Central memory CD8-positive, alpha-beta T cell (primary cell): Measurements from ENCODE around the gene TCL1A.
"Not testable (repeated sequence)": the region's sequence is repeated elsewhere in the genome, so short reads cannot be mapped to it uniquely, and the experiment has no call there.

Source experiments
- ATAC-seq: fragments of 150-1000 bp; cut with Tn5 transposase; replicated peaks from 2 replicates; pipeline ENCODE4 v1.10.0; 2022; ENCODE audit warnings: mild to moderate bottlenecking, moderate FRiP score, moderate number of reproducible peaks; ENCODE audit not compliant: poor library complexity, severe bottlenecking; ENCODE audit errors: extremely low read depth
- DNase-seq, 2 donors: peaks; one replicate each; pipeline ENCODE4 v3.0.0; 2021; ENCODE audit warnings: low spot score in 2 of 2
- H3K27ac Mint-ChIP-seq: one replicate; pipeline ENCODE4 v1.8.0; 2022; ENCODE audit warnings: low read depth, mild to moderate bottlenecking, moderate library complexity, mixed read lengths
- H3K27me3 Mint-ChIP-seq: one replicate; pipeline ENCODE4 v1.8.0; 2022; ENCODE audit warnings: mixed read lengths
- H3K36me3 Mint-ChIP-seq: one replicate; pipeline ENCODE4 v1.8.0; 2022; ENCODE audit warnings: mild to moderate bottlenecking, moderate library complexity, mixed read lengths; ENCODE audit not compliant: insufficient read depth
- H3K4me1 Mint-ChIP-seq: one replicate; pipeline ENCODE4 v1.8.0; 2022; ENCODE audit warnings: mixed read lengths
- H3K4me3 Mint-ChIP-seq: one replicate; pipeline ENCODE4 v1.8.0; 2022; ENCODE audit warnings: mild to moderate bottlenecking, moderate library complexity, mixed read lengths
- H3K9me3 Mint-ChIP-seq: one replicate; pipeline ENCODE4 v1.8.0; 2022; ENCODE audit warnings: mixed read lengths

The TCL1A gene

DNA sequence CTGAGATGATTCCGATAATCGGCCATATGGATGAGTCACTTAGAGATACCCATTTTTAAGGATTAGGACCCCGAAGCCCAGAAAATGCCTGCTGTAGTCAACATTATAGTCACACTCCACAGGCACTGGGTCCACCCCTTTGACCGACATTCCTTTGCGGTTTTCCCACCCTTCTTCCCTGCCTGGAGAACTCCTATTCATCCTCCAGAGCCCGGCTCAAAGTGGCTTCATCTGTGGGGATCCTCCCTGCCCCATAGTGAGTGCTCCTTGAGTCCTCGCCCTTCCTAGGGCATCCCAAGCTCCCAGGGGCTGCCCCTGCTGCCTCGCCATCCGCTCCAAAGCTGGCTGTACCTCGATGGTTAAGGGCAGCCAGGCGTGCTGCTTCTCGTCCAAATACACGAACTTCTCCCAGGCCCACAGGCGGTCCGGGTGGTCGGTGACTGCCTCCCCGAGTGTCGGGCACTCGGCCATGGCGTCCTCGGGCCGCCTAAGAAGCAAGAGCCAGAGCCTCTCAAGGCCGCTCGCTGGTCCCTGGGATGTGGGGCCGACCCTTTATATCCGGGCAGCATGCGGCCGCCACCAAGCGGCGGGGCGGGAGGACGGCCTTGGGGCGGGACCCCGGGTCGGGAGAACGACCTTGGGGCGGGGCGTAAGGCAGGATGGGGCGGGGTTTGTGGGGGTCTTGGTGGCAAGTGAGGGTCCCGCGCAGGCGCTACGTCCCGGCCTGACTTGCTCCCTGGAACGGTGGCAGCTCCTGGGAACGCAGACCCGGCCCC is at the start of gene TCL1A:
Gene TCL1A (minus strand): TSS at position 530 of the 776 bp plus-strand sequence. CDS start 59 bp downstream, at position 471.
- Mint-ChIP-seq H3K4me3 (no peak within 1 kb of the TSS), H3K9me3 (no peaks in the 10 kb centered on the region), H3K36me3 (peaks cover 2% of the 10 kb centered on the region), H3K27ac (no peak within 1 kb of the TSS), H3K27me3 (peaks cover 41% of the 10 kb centered on the region), H3K4me1 (no peaks in the 10 kb centered on the region)
- DNase-seq (no peak), ATAC-seq (no peak)

GRCh38 chr14:95763032-95763431 is 49.1 kb upstream of the TCL1A start:
- not testable (repeated sequence) for H3K9me3 Mint-ChIP-seq, H3K4me3 Mint-ChIP-seq, H3K36me3 Mint-ChIP-seq, DNase-seq, H3K4me1 Mint-ChIP-seq, ATAC-seq, H3K27ac Mint-ChIP-seq
- peaks cover 49% of the 10 kb centered on the region for H3K27me3 Mint-ChIP-seq

DNA sequence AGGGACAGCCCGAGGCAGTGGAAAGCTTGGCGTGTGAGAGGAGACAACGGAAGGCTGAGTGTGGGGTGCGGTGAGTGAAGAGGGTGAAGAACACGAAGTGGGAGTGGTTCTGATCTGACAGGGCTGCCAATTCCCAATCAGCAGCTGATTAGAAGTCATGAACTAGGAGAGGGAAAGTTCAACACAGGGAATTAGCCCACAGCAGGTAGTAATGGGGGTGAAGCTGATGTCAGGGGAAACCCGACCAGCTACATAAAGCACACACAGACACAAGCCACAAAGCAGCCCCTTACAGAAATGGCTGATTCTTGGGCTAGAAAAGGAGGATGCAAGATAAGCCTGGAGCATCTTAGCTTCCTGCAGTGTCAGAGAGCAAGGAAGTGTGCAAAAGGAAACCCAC is 47.5 kb upstream of the TCL1A start:
- no peak for DNase-seq
- Mint-ChIP-seq H3K9me3 (no peaks in the 10 kb centered on the region), H3K27me3 (peaks cover 34% of the 10 kb centered on the region), H3K36me3 (no peaks in the 10 kb centered on the region), H3K4me1 (no peaks in the 10 kb centered on the region), H3K4me3 (no peak overlapping the region), H3K27ac (no peak overlapping the region)
- no peak for ATAC-seq

DNA sequence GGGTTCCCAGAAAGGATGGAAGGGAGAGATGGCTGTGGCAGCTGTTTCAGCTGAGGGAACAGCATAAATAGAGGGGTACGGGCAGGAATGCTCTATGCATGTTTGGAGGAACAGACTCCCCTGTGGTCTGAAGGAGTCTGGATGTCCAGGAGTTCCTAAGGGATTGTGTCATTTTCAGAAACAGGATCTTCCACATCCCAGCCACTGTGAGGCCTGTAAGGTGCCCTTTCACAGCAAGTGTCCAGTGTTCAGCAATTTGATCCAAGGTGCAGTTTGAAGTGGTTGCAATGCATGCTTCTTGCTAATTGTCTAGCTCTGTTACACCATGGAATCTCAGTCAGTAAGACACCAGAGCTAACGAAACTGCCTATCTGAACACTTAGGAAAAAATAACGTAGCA is 46.7 kb upstream of the TCL1A start:
- no peak overlapping the region for H3K4me3 Mint-ChIP-seq
- H3K36me3 Mint-ChIP-seq: no peaks in the 10 kb centered on the region
- H3K27ac Mint-ChIP-seq: no peak overlapping the region
- H3K27me3 Mint-ChIP-seq: peaks cover 34% of the 10 kb centered on the region
- H3K9me3 Mint-ChIP-seq: no peaks in the 10 kb centered on the region
- ATAC-seq (no peak), DNase-seq (no peak)
- H3K4me1 Mint-ChIP-seq: no peaks in the 10 kb centered on the region

GRCh38 chr14:95759941-95760340 is 46.0 kb upstream of the TCL1A start:
- ATAC-seq (no peak), DNase-seq (no peak)
- peaks cover 37% of the 10 kb centered on the region for H3K27me3 Mint-ChIP-seq
- no peak overlapping the region for H3K4me3 Mint-ChIP-seq
- no peak overlapping the region for H3K27ac Mint-ChIP-seq
- H3K36me3 Mint-ChIP-seq: no peaks in the 10 kb centered on the region
- H3K4me1 Mint-ChIP-seq: no peaks in the 10 kb centered on the region
- no peaks in the 10 kb centered on the region for H3K9me3 Mint-ChIP-seq

DNA sequence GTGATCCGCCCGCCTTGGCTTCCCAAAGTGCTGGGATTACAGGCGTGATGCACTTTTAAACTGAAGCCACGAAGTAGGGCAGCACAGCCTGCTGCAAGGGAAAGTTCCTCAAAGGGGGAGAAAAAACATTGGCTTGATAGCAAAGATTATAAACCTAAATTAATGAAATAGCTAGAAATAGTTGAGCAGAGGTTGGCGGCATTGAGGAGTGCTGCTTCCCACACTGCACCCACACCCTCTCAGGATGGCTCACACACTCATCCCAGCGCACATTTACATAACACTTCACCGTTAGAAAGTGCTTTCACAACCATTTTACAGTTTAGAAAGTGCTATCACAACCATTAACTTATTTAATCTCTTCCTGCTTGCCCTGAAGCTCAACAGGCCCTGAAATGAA is 44.4 kb upstream of the TCL1A start:
- no peak overlapping the region for H3K27ac Mint-ChIP-seq
- H3K4me1 Mint-ChIP-seq: no peaks in the 10 kb centered on the region
- H3K4me3 Mint-ChIP-seq: no peak overlapping the region
- no peak for ATAC-seq
- no peak for DNase-seq
- H3K27me3 Mint-ChIP-seq: peaks cover 49% of the 10 kb centered on the region
- H3K9me3 Mint-ChIP-seq: no peaks in the 10 kb centered on the region
- H3K36me3 Mint-ChIP-seq: no peaks in the 10 kb centered on the region

- no peak for DNase-seq
- H3K27me3 Mint-ChIP-seq: peaks cover 49% of the 10 kb centered on the region
- no peak for ATAC-seq
These were observed 42.8 kb upstream of the TCL1A start for GRCh38 chr14:95756751-95757150.

GRCh38 chr14:95756127-95756526 is 42.2 kb upstream of the TCL1A start:
- no peak for ATAC-seq
- Mint-ChIP-seq H3K27ac (no peak overlapping the region), H3K4me1 (no peaks in the 10 kb centered on the region), H3K4me3 (no peak overlapping the region), H3K27me3 (peaks cover 43% of the 10 kb centered on the region), H3K9me3 (no peaks in the 10 kb centered on the region), H3K36me3 (no peaks in the 10 kb centered on the region)
- no peak for DNase-seq

More at GRCh38 chr14:95756751-95757150, 42.8 kb upstream of the TCL1A start:
- no peak overlapping the region for H3K4me3 Mint-ChIP-seq
- no peak overlapping the region for H3K27ac Mint-ChIP-seq
- H3K4me1 Mint-ChIP-seq: no peaks in the 10 kb centered on the region
- no peaks in the 10 kb centered on the region for H3K9me3 Mint-ChIP-seq
- H3K36me3 Mint-ChIP-seq: no peaks in the 10 kb centered on the region

- H3K4me1 Mint-ChIP-seq: peaks cover 11% of the 10 kb centered on the region
- DNase-seq (no peak), ATAC-seq (no peak)
- H3K27me3 Mint-ChIP-seq: no peaks in the 10 kb centered on the region
- H3K4me3 Mint-ChIP-seq: no peak overlapping the region
- peaks cover 13% of the 10 kb centered on the region for H3K9me3 Mint-ChIP-seq
- no peak overlapping the region for H3K27ac Mint-ChIP-seq
- no peaks in the 10 kb centered on the region for H3K36me3 Mint-ChIP-seq
These were observed 27.9 kb upstream of the TCL1A start for GRCh38 chr14:95741781-95742180.

GRCh38 chr14:95741038-95741490 is 27.1 kb upstream of the TCL1A start:
- Mint-ChIP-seq H3K4me3 (no peak overlapping the region), H3K4me1 (peaks cover 11% of the 10 kb centered on the region), H3K9me3 (peaks cover 13% of the 10 kb centered on the region), H3K27me3 (no peaks in the 10 kb centered on the region), H3K36me3 (no peaks in the 10 kb centered on the region), H3K27ac (no peak overlapping the region)
- DNase-seq (no peak), ATAC-seq (no peak)

GRCh38 chr14:95739356-95739755 is 25.4 kb upstream of the TCL1A start:
- Mint-ChIP-seq H3K4me3 (no peak overlapping the region), H3K27me3 (peaks cover 11% of the 10 kb centered on the region), H3K27ac (peak overlapping the region; percentile 92), H3K9me3 (peaks cover 13% of the 10 kb centered on the region), H3K4me1 (peaks cover 11% of the 10 kb centered on the region), H3K36me3 (no peaks in the 10 kb centered on the region)
- ATAC-seq (no peak), DNase-seq (no peak)

DNA sequence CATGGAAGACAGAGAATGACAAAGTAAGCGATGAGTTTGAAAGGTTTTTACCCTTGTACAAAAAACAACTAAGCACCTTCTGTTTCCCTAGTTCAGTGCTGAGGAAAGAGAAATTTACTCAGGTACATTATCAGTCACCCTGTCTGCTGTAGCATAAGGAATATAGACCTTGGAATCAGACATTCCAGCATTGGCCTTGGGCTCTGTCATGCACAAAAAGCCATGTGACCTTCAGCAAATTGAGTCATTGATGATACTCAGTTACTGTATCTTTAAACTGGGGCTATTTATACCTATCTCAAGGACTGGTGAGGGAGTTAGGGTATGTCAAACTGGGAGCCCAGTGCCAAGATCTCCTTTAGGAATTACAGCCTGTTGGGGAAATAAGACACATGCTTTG is 19.3 kb upstream of the TCL1A start:
- no peaks in the 10 kb centered on the region for H3K9me3 Mint-ChIP-seq
- no peak for ATAC-seq
- no peak overlapping the region for H3K27ac Mint-ChIP-seq
- H3K4me3 Mint-ChIP-seq: no peak overlapping the region
- no peak for DNase-seq
- no peaks in the 10 kb centered on the region for H3K36me3 Mint-ChIP-seq
- H3K4me1 Mint-ChIP-seq: no peaks in the 10 kb centered on the region
- H3K27me3 Mint-ChIP-seq: peaks cover 69% of the 10 kb centered on the region

- ATAC-seq (no peak), DNase-seq (no peak)
- H3K9me3 Mint-ChIP-seq: no peaks in the 10 kb centered on the region
- peaks cover 97% of the 10 kb centered on the region for H3K27me3 Mint-ChIP-seq
- no peaks in the 10 kb centered on the region for H3K4me1 Mint-ChIP-seq
- no peak overlapping the region for H3K4me3 Mint-ChIP-seq
- H3K27ac Mint-ChIP-seq: no peak overlapping the region
- H3K36me3 Mint-ChIP-seq: no peaks in the 10 kb centered on the region
These were observed 16.2 kb upstream of the TCL1A start for GRCh38 chr14:95730126-95730525.
